ENCODE measurements around the gene TLK1.

TLK1 gene

DNA sequence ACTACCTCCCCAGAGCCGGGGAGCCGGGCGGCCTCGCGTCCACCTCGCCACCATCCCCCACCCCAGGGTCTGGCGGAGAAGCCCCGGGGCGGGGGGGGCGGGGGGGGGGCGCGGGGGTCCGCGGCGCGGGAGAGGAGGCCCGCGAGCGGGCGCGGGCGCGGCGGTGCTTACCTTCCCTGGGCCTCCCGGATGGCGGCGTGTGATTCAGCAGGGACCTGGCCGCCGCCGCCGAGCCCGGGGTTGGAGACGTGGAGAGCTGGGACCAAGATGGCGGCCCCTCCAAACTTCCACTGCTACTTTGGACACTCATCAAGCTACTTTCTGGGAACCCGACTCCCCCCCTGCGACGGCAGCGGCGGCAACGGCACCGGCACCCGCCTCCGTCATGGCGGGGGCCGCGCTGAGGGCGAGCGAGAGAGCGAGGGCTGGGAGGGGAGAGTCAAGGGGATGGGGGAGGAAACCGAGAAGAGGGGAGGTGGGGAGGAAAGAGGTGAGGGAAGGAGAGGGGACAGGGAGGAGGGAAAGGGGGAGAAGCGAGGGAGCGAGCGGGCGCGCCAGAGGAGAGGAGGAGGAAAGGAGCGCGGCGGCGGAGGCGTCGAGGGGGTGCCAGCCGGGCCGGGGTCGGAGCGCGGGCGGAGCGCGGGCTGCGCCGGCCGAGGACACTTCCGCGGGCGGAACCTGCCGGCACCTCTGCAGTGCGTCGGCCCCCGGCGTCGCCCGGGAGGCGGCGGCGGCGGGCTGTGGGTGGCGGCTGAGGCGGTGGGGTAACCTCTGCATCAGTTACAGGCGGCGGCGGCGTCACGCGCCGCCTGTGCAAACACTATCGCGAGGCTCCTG lies at the start of gene TLK1:
Gene TLK1, minus strand, starts transcription at position 775 of the 837 bp plus-strand sequence. Its CDS starts 465 bp downstream, at position 310.
- peak within 1 kb of the TSS; percentile 77 for H3K4me3 ChIP-seq (ENCODE audit: low read depth, low read length)
- TF ChIP-seq, protein P1, sequence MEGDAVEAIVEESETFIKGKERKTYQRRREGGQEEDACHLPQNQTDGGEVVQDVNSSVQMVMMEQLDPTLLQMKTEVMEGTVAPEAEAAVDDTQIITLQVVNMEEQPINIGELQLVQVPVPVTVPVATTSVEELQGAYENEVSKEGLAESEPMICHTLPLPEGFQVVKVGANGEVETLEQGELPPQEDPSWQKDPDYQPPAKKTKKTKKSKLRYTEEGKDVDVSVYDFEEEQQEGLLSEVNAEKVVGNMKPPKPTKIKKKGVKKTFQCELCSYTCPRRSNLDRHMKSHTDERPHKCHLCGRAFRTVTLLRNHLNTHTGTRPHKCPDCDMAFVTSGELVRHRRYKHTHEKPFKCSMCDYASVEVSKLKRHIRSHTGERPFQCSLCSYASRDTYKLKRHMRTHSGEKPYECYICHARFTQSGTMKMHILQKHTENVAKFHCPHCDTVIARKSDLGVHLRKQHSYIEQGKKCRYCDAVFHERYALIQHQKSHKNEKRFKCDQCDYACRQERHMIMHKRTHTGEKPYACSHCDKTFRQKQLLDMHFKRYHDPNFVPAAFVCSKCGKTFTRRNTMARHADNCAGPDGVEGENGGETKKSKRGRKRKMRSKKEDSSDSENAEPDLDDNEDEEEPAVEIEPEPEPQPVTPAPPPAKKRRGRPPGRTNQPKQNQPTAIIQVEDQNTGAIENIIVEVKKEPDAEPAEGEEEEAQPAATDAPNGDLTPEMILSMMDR (IDR thresholded peaks at IDR 0.05; ENCODE audit: low read depth, low read length, missing control alignments), result no peak
- peak; percentile 31 for DNase-seq (ENCODE audit: low read depth)

DNA sequence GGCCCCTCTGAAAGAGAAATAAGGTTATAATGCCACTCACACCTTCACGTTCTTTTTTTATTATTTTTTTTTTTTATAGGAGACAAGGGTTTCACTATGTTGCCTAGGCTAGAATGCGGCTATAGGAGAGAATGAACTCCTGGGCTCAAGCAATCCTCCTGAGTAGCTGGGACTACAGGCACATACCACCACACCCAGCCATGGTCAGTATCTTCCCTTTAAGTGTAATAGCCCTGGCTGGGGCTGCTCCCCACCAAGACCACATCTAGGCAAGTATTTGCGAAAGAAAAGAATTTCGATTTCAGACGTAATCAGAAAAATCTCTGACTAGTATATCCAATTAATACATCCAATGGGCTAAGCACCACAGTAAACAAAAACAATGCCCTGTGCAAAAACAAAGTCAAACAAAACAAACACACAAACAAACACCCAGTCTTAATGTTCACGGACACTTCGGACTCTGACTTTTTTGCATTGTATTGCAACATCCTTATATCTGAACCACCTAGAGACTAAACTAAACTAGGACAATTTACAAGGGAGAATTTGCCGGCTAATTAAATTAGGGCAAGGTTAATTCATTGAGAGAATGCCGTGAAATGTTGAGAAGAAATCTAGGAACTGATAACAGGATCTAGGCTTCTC lies 49.6 kb upstream of the TLK1 start:
- DNase-seq (ENCODE audit: low read depth), result no peak
- TF ChIP-seq, protein P1 (IDR thresholded peaks at IDR 0.05; ENCODE audit: low read depth, low read length, missing control alignments), result no peak
- no peak overlapping the region for H3K4me3 ChIP-seq (ENCODE audit: low read depth, low read length)

DNA sequence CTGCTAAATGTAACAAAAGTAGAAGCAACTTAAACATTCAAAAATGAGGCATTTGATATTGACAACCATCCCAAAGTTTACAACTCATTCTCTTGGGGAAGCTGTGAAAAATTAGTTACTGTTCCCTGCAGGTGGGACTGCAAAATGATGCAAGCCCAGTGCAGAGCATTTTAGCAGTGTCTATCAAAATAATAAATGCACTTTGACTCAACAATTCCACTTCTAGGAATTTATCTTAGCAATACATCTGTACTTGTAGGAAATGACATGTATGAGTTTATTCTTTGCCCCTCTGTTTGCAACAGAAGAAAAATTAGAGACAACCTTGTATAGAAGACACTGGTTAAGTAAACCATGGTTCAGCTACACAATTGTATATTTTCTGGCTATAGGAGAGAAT lies 48.0 kb upstream of the TLK1 start:
- TF ChIP-seq, protein P1 (IDR thresholded peaks at IDR 0.05; ENCODE audit: low read depth, low read length, missing control alignments), result no peak
- no peak for DNase-seq (ENCODE audit: low read depth)
- no peak overlapping the region for H3K4me3 ChIP-seq (ENCODE audit: low read depth, low read length)

DNA sequence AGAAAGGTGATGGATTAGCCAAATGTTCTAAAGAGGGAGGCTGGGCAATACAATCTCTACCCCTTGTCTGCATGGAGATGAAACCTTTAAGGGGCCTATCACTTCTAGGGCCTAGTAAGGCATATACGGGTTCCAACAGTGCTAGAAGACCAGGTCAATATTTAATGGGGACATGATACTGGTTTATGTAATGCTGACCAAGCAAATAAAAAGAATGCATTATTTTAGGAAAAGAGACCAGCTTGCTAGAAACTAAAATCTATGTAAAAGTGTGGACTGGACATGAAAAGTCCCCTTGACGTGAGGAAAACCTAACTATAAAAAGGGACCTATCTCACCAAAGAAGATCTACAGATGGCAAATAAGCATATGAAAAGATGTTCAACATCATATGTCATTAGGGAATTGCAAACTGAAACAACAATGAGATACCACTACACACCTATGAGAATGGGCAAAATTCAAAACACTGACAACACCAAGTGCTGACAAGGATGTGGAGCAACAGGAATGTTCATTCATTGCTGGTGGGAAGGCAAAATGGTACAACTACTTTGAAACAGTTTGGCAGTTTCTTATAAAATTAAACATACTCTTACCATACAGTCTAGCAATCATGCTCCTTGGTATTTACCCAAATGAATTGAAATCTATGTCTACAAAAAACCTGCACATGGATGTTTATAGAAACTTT lies 45.9 kb upstream of the TLK1 start:
- H3K4me3 ChIP-seq (ENCODE audit: low read depth, low read length), result no peak overlapping the region
- TF ChIP-seq, protein P1 (IDR thresholded peaks at IDR 0.05; ENCODE audit: low read depth, low read length, missing control alignments), result no peak
- DNase-seq (ENCODE audit: low read depth), result no peak

DNA sequence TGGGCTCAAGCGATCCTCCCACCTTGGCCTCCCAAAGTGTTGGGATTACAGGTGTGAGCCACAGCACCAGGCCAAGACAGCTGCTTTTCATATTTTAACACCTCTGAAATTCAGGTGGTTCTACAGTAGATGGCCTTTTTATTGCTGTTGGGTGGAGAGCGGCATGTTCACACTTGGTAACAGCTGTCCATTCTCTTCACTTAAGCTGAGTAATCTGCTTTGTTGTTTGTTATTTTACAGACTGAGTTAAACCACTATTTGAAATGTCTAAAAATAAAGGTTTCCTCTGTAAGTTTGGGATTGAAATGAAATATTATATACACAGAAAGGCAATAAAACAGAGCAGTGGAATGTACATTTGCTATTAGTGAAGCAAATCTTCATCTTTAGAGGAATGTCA lies 44.9 kb upstream of the TLK1 start:
- no peak for DNase-seq (ENCODE audit: low read depth)
- TF ChIP-seq, protein P1 (IDR thresholded peaks at IDR 0.05; ENCODE audit: low read depth, low read length, missing control alignments), result no peak

DNA sequence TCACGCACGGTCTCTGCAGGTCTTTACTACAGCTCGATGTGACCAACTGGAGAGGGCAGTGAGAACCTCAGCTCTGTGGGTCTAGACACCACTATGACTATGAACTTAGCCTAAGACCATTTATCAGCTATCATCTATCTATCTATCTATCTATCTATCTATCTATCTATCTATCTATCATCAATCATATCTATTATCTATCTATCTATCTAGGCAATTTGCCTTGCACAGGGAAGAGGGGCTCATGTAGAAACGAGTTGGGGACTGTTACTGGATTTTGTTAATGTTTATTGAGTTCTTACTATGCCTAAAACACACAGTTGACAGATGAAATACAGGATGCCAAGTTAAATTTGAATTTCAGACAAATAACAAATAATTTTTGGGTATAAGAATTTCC lies 41.1 kb upstream of the TLK1 start:
- no peak for DNase-seq (ENCODE audit: low read depth)
- TF ChIP-seq, protein P1 (IDR thresholded peaks at IDR 0.05; ENCODE audit: low read depth, low read length, missing control alignments), result no peak
- no peak overlapping the region for H3K4me3 ChIP-seq (ENCODE audit: low read depth, low read length)

More for the DNA sequence above, 44.9 kb upstream of the TLK1 start:
- H3K4me3 ChIP-seq (ENCODE audit: low read depth, low read length), result no peak overlapping the region
